Tibial nerve (tissue), 4 donors: ENCODE results near the gene CXXC5. TPM values are rescaled to one million over a fixed set of nuclear protein-coding genes. Genes with fewer than 3 reads are reported as not detected.

Source experiments
- DNase-seq, 2 donors: peaks; one replicate each; pipeline ENCODE4 v3.0.0-alpha.2; 2019; ENCODE audit warnings: low spot score in 2 of 2
- H3K27ac ChIP-seq, 4 donors: fragments of 200-600 bp; sonication (generic) in 3 of 4; one replicate each; pipeline ENCODE4 v1.5.1; 2017 to 2019; ENCODE audit warnings: mild to moderate bottlenecking in 1 of 4
- H3K27me3 ChIP-seq, 2 donors: fragments of 200-600 bp; sonication (generic) in 1 of 2; one replicate each; pipeline versions ENCODE4 v1.5.1 to v1.6.0; 2017 to 2019
- H3K36me3 ChIP-seq, 3 donors: fragments of 200-600 bp; sonication (generic); one replicate each; pipeline ENCODE4 v1.5.1; 2018 to 2019
- H3K4me1 ChIP-seq, 4 donors: fragments of 200-600 bp; sonication (generic) in 3 of 4; one replicate each; pipeline ENCODE4 v1.5.1; 2017 to 2019
- H3K4me3 ChIP-seq, 4 donors: fragments of 200-600 bp; sonication (generic) in 3 of 4; one replicate each; pipeline ENCODE4 v1.5.1; 2017 to 2019; ENCODE audit warnings: mild to moderate bottlenecking in 1 of 4, moderate library complexity in 1 of 4
- H3K9me3 ChIP-seq, 4 donors: fragments of 200-600 bp; sonication (generic) in 3 of 4; one replicate each; pipeline ENCODE4 v1.5.1; 2017 to 2019
- EP300 ChIP-seq, 2 donors: sonication (generic); formaldehyde crosslinking; IDR thresholded peaks; one replicate each; pipeline ENCODE4 v1.6.1; 2017; ENCODE audit warnings: antibody characterized with exemption in 2 of 2, mild to moderate bottlenecking in 1 of 2
- POLR2A ChIP-seq, 2 donors: fragments of 450-650 bp; IDR thresholded peaks; one replicate each; pipeline ENCODE4 v1.6.1; 2017; ENCODE audit warnings: antibody characterized with exemption in 2 of 2, mild to moderate bottlenecking in 2 of 2, moderate library complexity in 2 of 2
- WGBS, 2 donors: methylation state at CpG; one replicate each; pipeline ENCODE4 v1.1.5; 2018; 5-methylcytosine and 5-hydroxymethylcytosine counted together
- total RNA-seq, 4 donors: library from RNA; depleted of rRNA; stranded (reverse); fragments of >200 nt; gene quantifications; one replicate each; pipeline ENCODE4 v1.1.0, GENCODE V29; 2016
- TF ChIP-seq, protein P1 (sequence below), 5 experiments: fragments of 200-600 bp in 3 of 5; fragments of 450-650 bp in 2 of 5; sonication (generic) in 3 of 5; IDR thresholded peaks; one replicate each; pipeline ENCODE4 v1.5.1; 2016 to 2019; ENCODE audit warnings: antibody characterized with exemption in 5 of 5, mild to moderate bottlenecking in 3 of 5, moderate library complexity in 2 of 5

CXXC5 gene
- total RNA-seq, 4 donors from 2014 or later = 45.0 to 80.4 (median 67.0) TPM

DNA sequence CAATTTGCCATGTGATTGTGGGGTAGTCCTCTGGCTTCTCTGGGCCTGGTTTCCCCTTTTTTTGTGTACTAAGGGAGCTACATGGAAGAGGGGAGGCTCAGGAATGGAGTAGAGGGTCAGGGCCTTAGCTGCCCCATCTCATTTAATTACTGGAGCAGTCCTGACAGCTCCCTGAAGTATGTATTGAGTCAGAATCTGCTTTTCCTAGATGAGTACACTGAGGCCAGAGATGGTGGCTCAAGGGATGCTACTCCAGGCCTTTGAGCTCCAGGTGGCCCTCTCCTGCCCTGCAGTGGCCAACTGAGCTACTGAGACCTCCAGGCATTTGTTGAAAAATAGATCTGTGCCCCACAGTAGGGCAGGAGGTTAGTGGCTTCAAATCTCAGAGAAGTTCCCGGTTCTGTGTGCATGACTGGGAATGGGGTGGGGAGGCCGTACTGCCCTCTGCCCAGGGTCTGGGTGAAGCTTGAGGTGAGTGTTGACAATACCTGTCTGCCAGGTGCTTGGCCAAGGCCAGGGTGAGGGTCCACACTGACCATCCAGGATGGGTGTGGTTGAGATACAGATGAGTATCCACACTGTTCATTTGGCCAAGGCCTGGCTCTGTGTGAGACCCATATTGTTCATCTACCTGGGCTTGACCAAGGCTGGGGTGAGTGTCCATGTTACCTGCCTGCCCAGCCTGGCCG is 45.7 kb downstream of the CXXC5 start:
- Histone ChIP-seq H3K9me3 (no peaks in the 10 kb centered on the region), H3K36me3 (no peaks in the 10 kb centered on the region), H3K4me3 (no peak overlapping the region), H3K27me3 (no peaks in the 10 kb centered on the region), H3K27ac (peak overlapping the region in 2 of 4 donors; percentile 41 to 63), H3K4me1 (peaks cover 0 to 64% (median 50%) of the 10 kb centered on the region in 4 donors)
- TF ChIP-seq POLR2A (IDR thresholded peaks at IDR 0.05) = no peak
- no peak for TF ChIP-seq EP300 (IDR thresholded peaks at IDR 0.05)
- TF ChIP-seq, protein P1, sequence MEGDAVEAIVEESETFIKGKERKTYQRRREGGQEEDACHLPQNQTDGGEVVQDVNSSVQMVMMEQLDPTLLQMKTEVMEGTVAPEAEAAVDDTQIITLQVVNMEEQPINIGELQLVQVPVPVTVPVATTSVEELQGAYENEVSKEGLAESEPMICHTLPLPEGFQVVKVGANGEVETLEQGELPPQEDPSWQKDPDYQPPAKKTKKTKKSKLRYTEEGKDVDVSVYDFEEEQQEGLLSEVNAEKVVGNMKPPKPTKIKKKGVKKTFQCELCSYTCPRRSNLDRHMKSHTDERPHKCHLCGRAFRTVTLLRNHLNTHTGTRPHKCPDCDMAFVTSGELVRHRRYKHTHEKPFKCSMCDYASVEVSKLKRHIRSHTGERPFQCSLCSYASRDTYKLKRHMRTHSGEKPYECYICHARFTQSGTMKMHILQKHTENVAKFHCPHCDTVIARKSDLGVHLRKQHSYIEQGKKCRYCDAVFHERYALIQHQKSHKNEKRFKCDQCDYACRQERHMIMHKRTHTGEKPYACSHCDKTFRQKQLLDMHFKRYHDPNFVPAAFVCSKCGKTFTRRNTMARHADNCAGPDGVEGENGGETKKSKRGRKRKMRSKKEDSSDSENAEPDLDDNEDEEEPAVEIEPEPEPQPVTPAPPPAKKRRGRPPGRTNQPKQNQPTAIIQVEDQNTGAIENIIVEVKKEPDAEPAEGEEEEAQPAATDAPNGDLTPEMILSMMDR (IDR thresholded peaks at IDR 0.05) = no peak
- 90 to 93% methylated on average over 3 of the region's 3 CpGs for WGBS, 2 donors
- DNase-seq = no peak

GRCh38 chr5:139694556-139695177 is 46.5 kb downstream of the CXXC5 start:
- DNase-seq = no peak
- TF ChIP-seq EP300 (IDR thresholded peaks at IDR 0.05) = no peak
- 64 to 67% methylated on average over 1 of the region's 1 CpG for WGBS, 2 donors
- no peaks in the 10 kb centered on the region for H3K27me3 ChIP-seq
- no peaks in the 10 kb centered on the region for H3K9me3 ChIP-seq
- peaks cover 0 to 62% (median 49%) of the 10 kb centered on the region in 4 donors for H3K4me1 ChIP-seq
- H3K36me3 ChIP-seq = no peaks in the 10 kb centered on the region
- no peak overlapping the region for H3K4me3 ChIP-seq
- H3K27ac ChIP-seq = peak overlapping the region in 2 of 4 donors; percentile 1 to 98

DNA sequence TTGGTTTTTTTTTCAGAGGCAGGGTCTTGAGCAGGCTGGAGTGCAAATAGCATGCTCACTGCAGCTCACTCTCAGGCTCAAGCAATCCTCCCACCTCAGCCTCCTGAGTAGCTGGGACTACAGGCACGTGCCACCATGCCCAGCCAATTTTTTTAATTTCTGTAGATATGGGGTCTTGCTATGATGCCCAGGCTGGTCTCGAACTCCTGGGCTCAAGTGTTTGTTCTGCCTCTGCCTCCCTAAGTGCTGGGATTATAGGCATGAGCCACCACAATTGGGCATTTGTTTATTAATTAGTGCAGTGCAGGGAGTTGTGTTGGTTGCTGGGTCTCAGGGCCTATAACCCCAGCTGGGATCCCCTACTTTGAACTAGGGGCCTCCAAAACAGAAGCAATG is 47.0 kb downstream of the CXXC5 start:
- no peaks in the 10 kb centered on the region for H3K36me3 ChIP-seq
- peaks cover 0 to 57% (median 44%) of the 10 kb centered on the region in 4 donors for H3K4me1 ChIP-seq
- DNase-seq = no peak
- TF ChIP-seq POLR2A (IDR thresholded peaks at IDR 0.05) = no peak
- TF ChIP-seq, protein P1 (IDR thresholded peaks at IDR 0.05) = no peak
- TF ChIP-seq EP300 (IDR thresholded peaks at IDR 0.05) = no peak
- no peaks in the 10 kb centered on the region for H3K9me3 ChIP-seq
- no peak overlapping the region for H3K4me3 ChIP-seq
- H3K27ac ChIP-seq = peak overlapping the region in 2 of 4 donors; percentile 90 to 98
- WGBS, 2 donors = 83 to 93% methylated on average over 2 of the region's 2 CpGs
- no peaks in the 10 kb centered on the region for H3K27me3 ChIP-seq

- H3K4me1 ChIP-seq = peaks cover 0 to 56% (median 35%) of the 10 kb centered on the region in 4 donors
- H3K9me3 ChIP-seq = no peaks in the 10 kb centered on the region
- TF ChIP-seq, protein P1 (IDR thresholded peaks at IDR 0.05) = no peak
- TF ChIP-seq POLR2A (IDR thresholded peaks at IDR 0.05) (no peak), EP300 (IDR thresholded peaks at IDR 0.05) (no peak)
- WGBS, 2 donors = 45 to 46% methylated on average over 21 of the region's 21 CpGs
- no peak for DNase-seq
- no peaks in the 10 kb centered on the region for H3K36me3 ChIP-seq
- H3K27me3 ChIP-seq = no peaks in the 10 kb centered on the region
- peak overlapping the region; percentile 82 to 98 (median 88) for H3K27ac ChIP-seq
- peak overlapping the region; percentile 32 to 48 (median 46) for H3K4me3 ChIP-seq
Observed at GRCh38 chr5:139696167-139696893, 48.2 kb downstream of the CXXC5 start.

DNA sequence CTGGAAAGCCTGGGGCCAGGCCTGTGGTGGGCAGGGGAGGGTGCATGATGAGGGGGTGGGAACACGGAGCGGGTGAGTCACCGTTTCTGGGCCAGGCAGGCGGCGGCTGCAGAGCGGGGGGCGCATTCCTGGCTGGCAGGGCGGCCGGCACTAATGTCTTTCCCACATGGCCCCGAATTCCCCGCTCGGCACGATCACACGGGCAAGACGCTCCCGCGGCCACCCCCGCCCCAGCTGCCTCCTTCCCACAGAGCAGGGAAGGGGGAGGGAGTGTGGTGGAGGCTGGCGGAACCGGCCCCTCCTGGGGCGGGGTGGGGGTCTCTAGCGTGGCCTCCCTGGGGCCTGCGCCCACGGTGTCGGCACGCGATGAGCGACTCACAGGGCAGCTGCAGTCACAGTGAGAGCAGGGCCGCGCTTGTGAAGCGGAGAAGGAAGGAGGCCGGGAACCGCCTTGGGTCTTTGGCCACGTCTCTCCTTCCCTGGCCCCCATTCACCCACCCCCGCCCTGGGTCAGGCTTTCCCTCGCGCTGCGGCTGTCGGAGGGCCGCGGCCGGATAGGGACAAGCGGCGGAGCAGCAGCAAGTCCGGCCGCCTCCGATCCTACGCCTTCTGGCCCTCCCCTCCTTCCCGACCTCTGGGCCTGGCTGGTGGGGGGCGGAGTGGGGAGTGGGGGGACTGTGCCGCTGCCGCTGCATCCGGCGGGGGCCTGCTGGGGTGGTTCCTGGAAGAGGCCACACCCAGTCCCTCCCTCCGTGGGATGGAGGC is 48.9 kb downstream of the CXXC5 start:
- Histone ChIP-seq H3K36me3 (no peaks in the 10 kb centered on the region), H3K4me3 (peak overlapping the region; percentile 32 to 48 (median 46)), H3K4me1 (peaks cover 0 to 59% (median 35%) of the 10 kb centered on the region in 4 donors), H3K27ac (peak overlapping the region; percentile 82 to 98 (median 88)), H3K27me3 (no peaks in the 10 kb centered on the region), H3K9me3 (no peaks in the 10 kb centered on the region)
- peak; percentile 64 to 66 for DNase-seq
- TF ChIP-seq EP300 (IDR thresholded peaks at IDR 0.05) = peak in 1 of 2 donors; percentile 55
- peak in 1 of 2 donors; percentile 27 for TF ChIP-seq POLR2A (IDR thresholded peaks at IDR 0.05)
- TF ChIP-seq, protein P1 (IDR thresholded peaks at IDR 0.05) = no peak
- WGBS, 2 donors = 2 to 3% methylated on average over 34 to 44 of the region's 55 CpGs
